Caco-2 (cell line): ENCODE measurements around the gene HES5. TPM values are rescaled to one million over a fixed set of nuclear protein-coding genes. Genes with fewer than 3 reads are reported as not detected.

Source experiments
- BruUV-seq: library from RNA; stranded (reverse); fragments of 400-500 nt; replicated peaks from 2 replicates; lab custom pipeline; 2021; lab: Mats Ljungman, UMichigan
- CTCF ChIA-PET: fragments of 300-600 bp; sonication (Branson Sonifier 250); formaldehyde crosslinking; loops from one replicate; lab custom pipeline; 2022; ENCODE audit warnings: antibody characterized with exemption; lab: Charles Lee
- POLR2A ChIA-PET: fragments of 300-600 bp; sonication (Branson Sonifier 250); formaldehyde crosslinking; loops from one replicate; lab custom pipeline; 2022; ENCODE audit warnings: antibody characterized with exemption; lab: Charles Lee
- DNase-seq, 2 experiments: peaks; one replicate each; pipeline versions ENCODE4 v3.0.0 to v3.0.0-alpha.2; 2020 to 2022
- H3K27me3 ChIP-seq: replicated peaks from 2 replicates; pipeline ENCODE4 v1.6.0; 2011; ENCODE audit warnings: low read length; ENCODE audit not compliant: control insufficient read depth, insufficient read depth
- H3K36me3 ChIP-seq: 2 replicates; pipeline ENCODE4 v1.5.1; 2011; ENCODE audit warnings: low read length; ENCODE audit not compliant: control insufficient read depth, insufficient read depth
- H3K4me1 ChIP-seq: fragments of 250-450 bp; sonication (Bioruptor Pico); 2 replicates; pipeline ENCODE4 v1.5.1; 2020; ENCODE audit warnings: mild to moderate bottlenecking
- H3K4me3 ChIP-seq: 2 replicates; pipeline ENCODE4 v1.5.1; 2011; ENCODE audit warnings: low read depth, mild to moderate bottlenecking, control low read depth, low read length
- H3K9me3 ChIP-seq: fragments of 250-450 bp; sonication (Bioruptor Pico); 2 replicates; pipeline ENCODE4 v1.5.1; 2020; ENCODE audit warnings: mild to moderate bottlenecking, moderate library complexity
- H3K27ac Mint-ChIP-seq: one replicate; pipeline ENCODE4 v1.8.0; 2022; ENCODE audit warnings: mixed read lengths; ENCODE audit not compliant: unreplicated experiment
- H3K27me3 Mint-ChIP-seq: one replicate; pipeline ENCODE4 v1.8.0; 2022; ENCODE audit warnings: mixed read lengths; ENCODE audit not compliant: insufficient read depth, unreplicated experiment
- H3K36me3 Mint-ChIP-seq: one replicate; pipeline ENCODE4 v1.8.0; 2022; ENCODE audit warnings: mild to moderate bottlenecking, mixed read lengths; ENCODE audit not compliant: insufficient read depth, unreplicated experiment
- H3K4me1 Mint-ChIP-seq: one replicate; pipeline ENCODE4 v1.8.0; 2022; ENCODE audit warnings: low read depth, mixed read lengths; ENCODE audit not compliant: unreplicated experiment
- H3K4me3 Mint-ChIP-seq: one replicate; pipeline ENCODE4 v1.8.0; 2022; ENCODE audit warnings: mild to moderate bottlenecking, moderate library complexity, mixed read lengths; ENCODE audit not compliant: unreplicated experiment
- H3K9me3 Mint-ChIP-seq: one replicate; pipeline ENCODE4 v1.8.0; 2022; ENCODE audit warnings: mixed read lengths; ENCODE audit not compliant: unreplicated experiment
- intact Hi-C: fragments of 100-400 bp; cut with micrococcal nuclease; formaldehyde crosslinking; loops from one replicate; pipeline ENCODE4 v1.10.0; 2022; ENCODE audit not compliant: unreplicated experiment
- total RNA-seq: library from RNA; stranded (reverse); gene quantifications from 2 replicates; pipeline ENCODE4 v1.2.3, GENCODE V29; 2022
- TF ChIP-seq, protein P1 (sequence below), 2 experiments: fragments of 200-600 bp in 1 of 2; IDR thresholded peaks; 1 replicate in 1 of 2; 2 replicates in 1 of 2; pipeline versions ENCODE4 v1.5.1 to v1.8.0; 2011 to 2022; ENCODE audit warnings: antibody characterized with exemption in 1 of 2, control low read depth in 1 of 2, inconsistent platforms in 1 of 2, low read depth in 1 of 2, low read length in 1 of 2, mild to moderate bottlenecking in 1 of 2, moderate library complexity in 1 of 2; ENCODE audit not compliant: insufficient read depth in 1 of 2, severe bottlenecking in 1 of 2, unreplicated experiment in 1 of 2

Gene HES5
- total RNA-seq, 1 experiment from 2014 or later, result not detected

DNA sequence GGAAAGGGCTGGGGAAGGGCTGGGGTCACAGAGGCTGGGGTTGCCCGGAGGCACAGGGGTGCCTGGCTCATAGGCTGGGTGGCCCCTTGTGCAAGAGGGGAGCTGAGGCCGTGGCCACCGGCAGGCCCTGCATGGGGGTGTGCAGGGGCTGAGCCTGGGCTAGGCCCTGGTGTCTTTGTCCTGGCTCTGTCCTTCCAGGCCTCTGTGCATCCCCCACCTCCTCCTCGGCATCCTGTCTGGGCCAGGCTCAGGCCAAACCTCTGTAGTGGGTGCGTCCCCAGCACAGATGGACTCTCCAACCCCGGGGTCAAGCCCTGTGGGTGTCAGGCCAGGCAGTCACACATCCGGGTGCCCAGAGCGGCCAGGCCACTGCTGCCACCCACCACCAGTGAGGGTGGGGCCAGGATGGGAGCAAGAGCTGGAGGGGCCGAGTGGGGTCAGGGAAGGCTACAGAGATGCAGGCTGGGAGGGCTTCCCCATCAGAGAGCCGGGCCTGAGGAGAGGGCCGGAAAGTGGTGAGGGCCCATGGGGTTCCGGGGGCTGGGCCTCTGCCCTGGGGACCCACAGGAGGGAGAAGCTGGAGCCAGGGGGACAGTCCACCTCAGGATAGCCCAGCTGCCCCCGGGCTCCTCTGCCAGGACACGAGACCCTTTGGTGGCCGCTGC, 23.0 kb downstream of the HES5 start:
- no peak overlapping the region for H3K27ac Mint-ChIP-seq
- POLR2A ChIA-PET, result no interaction called here
- intact Hi-C loops, result no loop called here
- no peaks in the 10 kb centered on the region for H3K9me3 Mint-ChIP-seq
- no TSS peak for BruUV-seq
- Histone ChIP-seq H3K36me3 (no peaks in the 10 kb centered on the region; the same call in 1 of the 2 replicates), H3K9me3 (no peaks in the 10 kb centered on the region), H3K4me1 (no peaks in the 10 kb centered on the region), H3K27me3 (no peaks in the 10 kb centered on the region), H3K4me3 (no peak overlapping the region)
- DNase-seq, result no peak
- no peaks in the 10 kb centered on the region for H3K4me1 Mint-ChIP-seq
- H3K4me3 Mint-ChIP-seq, result no peak overlapping the region
- H3K27me3 Mint-ChIP-seq, result no peaks in the 10 kb centered on the region
- H3K36me3 Mint-ChIP-seq, result peaks cover 18% of the 10 kb centered on the region
- TF ChIP-seq, protein P1, sequence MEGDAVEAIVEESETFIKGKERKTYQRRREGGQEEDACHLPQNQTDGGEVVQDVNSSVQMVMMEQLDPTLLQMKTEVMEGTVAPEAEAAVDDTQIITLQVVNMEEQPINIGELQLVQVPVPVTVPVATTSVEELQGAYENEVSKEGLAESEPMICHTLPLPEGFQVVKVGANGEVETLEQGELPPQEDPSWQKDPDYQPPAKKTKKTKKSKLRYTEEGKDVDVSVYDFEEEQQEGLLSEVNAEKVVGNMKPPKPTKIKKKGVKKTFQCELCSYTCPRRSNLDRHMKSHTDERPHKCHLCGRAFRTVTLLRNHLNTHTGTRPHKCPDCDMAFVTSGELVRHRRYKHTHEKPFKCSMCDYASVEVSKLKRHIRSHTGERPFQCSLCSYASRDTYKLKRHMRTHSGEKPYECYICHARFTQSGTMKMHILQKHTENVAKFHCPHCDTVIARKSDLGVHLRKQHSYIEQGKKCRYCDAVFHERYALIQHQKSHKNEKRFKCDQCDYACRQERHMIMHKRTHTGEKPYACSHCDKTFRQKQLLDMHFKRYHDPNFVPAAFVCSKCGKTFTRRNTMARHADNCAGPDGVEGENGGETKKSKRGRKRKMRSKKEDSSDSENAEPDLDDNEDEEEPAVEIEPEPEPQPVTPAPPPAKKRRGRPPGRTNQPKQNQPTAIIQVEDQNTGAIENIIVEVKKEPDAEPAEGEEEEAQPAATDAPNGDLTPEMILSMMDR (IDR thresholded peaks at IDR 0.05; ENCODE audit: insufficient read depth in 1 of 2, low read depth in 1 of 2, low read length in 1 of 2, severe bottlenecking in 1 of 2, unreplicated experiment in 1 of 2), result no peak
- CTCF ChIA-PET, result no interaction called here

DNA sequence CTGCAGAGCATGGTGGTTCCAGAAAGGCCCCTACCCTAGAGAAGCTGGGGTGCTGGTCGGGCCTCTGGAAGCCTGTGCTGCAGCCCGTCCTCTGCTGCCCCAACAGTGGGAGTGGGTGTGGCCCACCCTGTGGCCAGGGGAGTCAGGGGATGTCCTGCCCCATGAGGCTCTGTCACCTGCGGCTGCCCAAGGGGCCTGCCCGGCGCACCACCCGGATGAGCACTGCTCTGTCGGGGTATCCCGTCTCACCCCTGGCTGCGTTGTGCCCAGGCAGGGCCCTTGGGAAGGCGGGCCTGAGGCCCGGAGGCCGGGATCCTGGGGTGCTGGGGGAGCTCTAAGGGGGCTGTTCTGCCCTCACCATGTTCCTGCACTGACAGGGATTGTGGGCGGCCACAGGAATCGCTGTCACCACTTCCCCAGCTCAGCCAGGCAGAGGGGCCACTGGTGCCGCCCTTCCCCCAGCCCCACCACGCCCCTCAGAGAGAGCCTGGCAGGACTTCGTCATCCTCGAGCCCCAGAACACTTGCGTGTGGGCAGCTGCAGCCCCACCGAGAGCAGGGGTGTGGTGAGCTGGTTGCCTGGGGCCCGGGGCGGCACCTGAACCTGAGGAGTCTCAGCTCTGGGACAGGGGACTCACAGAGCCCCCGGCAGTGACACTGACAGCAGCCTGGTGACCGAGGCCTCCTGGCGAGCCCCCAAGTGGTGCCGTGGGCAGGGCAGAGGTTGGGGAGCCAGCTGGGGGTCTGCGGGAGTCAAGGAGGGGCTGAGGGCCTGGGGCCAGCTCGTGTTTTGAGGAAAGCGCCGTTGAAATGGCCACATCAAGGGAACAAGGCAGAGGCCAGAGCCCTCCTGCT, 23.8 kb downstream of the HES5 start:
- Mint-ChIP-seq H3K36me3 (peaks cover 18% of the 10 kb centered on the region), H3K4me1 (no peaks in the 10 kb centered on the region), H3K9me3 (no peaks in the 10 kb centered on the region), H3K27ac (no peak overlapping the region), H3K4me3 (no peak overlapping the region), H3K27me3 (no peaks in the 10 kb centered on the region)
- TF ChIP-seq, protein P1 (IDR thresholded peaks at IDR 0.05; ENCODE audit: insufficient read depth in 1 of 2, low read depth in 1 of 2, low read length in 1 of 2, severe bottlenecking in 1 of 2, unreplicated experiment in 1 of 2), result no peak
- CTCF ChIA-PET, result interaction anchor here (0.9 kb wide), 1 partner anchor 92 kb away, joined by 3 read pairs; no protein-coding TSS in a partner anchor
- Histone ChIP-seq H3K27me3 (no peaks in the 10 kb centered on the region), H3K4me1 (no peaks in the 10 kb centered on the region), H3K36me3 (no peaks in the 10 kb centered on the region; the same call in 1 of the 2 replicates), H3K9me3 (no peaks in the 10 kb centered on the region), H3K4me3 (no peak overlapping the region)
- DNase-seq, result no peak
- POLR2A ChIA-PET, result no interaction called here
- intact Hi-C loops, result no loop called here
- no TSS peak for BruUV-seq

DNA sequence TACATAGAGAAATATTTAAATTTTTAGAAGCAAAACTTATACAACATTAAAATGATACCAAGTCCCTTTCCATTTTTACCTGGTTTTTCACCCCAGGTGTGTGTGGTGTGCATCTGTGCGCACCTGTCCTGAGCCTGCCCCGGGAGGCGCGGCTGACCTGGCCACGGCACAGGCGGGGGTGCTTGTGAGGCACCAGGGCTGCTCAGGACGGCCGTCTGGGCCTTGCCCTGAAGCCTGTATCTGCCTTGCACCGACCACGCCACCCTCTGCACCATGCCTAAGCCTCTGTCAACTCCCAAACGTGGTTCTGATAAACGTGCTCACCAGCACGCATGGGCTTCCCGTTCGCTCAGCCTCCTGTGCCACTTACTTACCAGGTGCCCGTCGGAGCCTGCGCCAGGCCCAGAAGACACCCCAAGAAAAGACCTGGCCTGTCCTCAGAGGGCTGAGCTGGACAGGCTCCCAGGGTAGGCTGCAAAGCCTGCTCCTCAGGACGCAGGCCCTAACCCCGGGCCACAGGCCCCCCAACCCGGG, 24.5 kb downstream of the HES5 start:
- intact Hi-C loops, result no loop called here
- CTCF ChIA-PET, result interaction anchor here (0.9 kb wide), 1 partner anchor 91 kb away, joined by 3 read pairs; no protein-coding TSS in a partner anchor
- no TSS peak for BruUV-seq
- Mint-ChIP-seq H3K27ac (no peak overlapping the region), H3K27me3 (no peaks in the 10 kb centered on the region), H3K4me1 (no peaks in the 10 kb centered on the region), H3K36me3 (peaks cover 16% of the 10 kb centered on the region), H3K9me3 (no peaks in the 10 kb centered on the region), H3K4me3 (no peak overlapping the region)
- DNase-seq, result no peak
- H3K9me3 ChIP-seq, result no peaks in the 10 kb centered on the region
- no peaks in the 10 kb centered on the region for H3K27me3 ChIP-seq
- H3K36me3 ChIP-seq, result no peaks in the 10 kb centered on the region; the same call in 1 of the 2 replicates
- TF ChIP-seq, protein P1 (IDR thresholded peaks at IDR 0.05; ENCODE audit: insufficient read depth in 1 of 2, low read depth in 1 of 2, low read length in 1 of 2, severe bottlenecking in 1 of 2, unreplicated experiment in 1 of 2), result no peak
- POLR2A ChIA-PET, result no interaction called here
- H3K4me1 ChIP-seq, result no peaks in the 10 kb centered on the region
- H3K4me3 ChIP-seq, result no peak overlapping the region
